Measurements from ENCODE around the gene PDSS1.
"Not testable (repeated sequence)": the region's sequence is repeated elsewhere in the genome, so short reads cannot be mapped to it uniquely, and the experiment has no call there.

The PDSS1 gene

GRCh38 chr10:26739071-26739631 lies 41.6 kb downstream of the PDSS1 start:
- DNase-seq (ENCODE audit: low spot score) = no peak

DNA sequence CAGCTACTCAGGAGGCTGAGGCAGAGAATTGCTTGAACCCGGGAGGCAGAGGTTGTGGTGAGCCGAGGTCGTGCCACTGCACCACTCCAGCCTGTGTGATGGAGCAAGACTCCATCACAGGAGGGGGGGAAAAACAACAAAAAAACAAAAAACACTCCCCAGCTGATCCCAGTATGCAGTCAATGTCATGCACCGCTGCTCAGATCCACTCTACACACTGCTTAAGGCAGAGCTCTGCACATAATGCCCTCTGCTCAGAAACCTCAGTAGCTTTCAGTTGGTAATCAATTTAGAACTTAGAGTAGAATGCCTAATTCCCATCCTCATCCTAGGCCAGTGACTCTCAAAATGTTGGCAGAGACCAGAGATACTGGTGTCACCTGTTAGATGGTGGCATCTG lies 43.9 kb downstream of the PDSS1 start:
- DNase-seq (ENCODE audit: low spot score) = no peak

DNA sequence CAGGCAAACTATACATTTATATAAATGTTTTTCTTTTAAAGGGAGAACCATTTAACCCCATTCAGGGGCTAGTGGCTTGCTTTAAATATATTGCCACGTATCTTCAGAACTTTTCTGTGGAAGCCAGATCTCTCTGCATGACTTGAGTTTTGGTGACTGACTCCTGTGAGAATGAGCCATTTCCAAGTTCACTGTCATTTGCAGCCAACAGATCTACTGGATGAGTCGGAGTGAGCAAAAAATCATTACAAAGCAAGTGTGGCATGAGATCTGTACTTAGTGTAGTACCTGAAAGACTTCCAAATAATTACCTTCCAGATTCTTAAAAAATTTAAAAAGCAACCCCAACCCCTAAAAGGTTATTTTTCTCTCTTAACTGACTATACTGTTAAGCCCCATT lies 45.6 kb downstream of the PDSS1 start:
- no peak for DNase-seq (ENCODE audit: low spot score)

GRCh38 chr10:26743841-26744240 lies 46.3 kb downstream of the PDSS1 start:
- no peak for DNase-seq (ENCODE audit: low spot score)

- DNase-seq (ENCODE audit: low spot score) = no peak
Observed at GRCh38 chr10:26746061-26746460, 48.6 kb downstream of the PDSS1 start.

- DNase-seq (ENCODE audit: low spot score) = no peak
Observed at GRCh38 chr10:26755443-26755903, 58.0 kb downstream of the PDSS1 start.

DNA sequence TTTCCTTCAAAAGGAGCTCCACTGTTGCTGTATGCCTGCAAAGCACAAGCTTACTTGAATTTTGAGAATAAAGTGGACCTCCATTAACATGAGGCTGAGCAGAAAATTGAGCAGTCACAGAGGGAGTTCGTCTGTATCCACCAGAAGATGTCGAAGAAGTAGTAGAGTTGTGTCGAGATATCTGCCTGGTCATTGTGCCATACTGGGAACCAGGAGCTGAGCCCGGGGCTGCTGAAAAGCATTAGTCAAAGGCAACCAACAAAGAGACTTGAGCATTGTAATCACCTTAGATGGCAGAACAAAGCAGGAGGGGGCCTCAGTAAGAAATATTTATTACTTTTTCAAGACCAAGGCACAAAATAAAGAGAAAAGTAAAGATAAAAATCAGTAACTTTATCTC lies 61.5 kb downstream of the PDSS1 start:
- no peak for DNase-seq (ENCODE audit: low spot score)

DNA sequence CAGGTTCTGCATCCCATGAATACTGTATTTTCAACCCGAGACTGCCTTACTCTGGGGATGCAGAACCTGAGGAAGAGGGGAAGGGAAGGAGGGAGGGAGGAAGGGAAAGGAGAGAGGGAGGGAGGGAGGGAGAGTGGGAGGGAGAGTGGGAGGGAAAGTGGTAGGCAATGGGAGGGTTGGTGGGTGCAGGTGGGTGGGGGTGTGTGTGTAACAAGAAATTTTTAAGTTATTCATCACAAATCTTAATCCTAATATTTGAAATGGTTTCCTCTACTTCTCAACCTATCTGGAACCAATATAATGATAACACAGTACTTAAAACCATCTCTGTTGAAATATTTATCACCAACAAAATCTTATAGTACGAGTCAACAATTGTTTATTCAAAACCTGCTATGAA lies 68.0 kb downstream of the PDSS1 start:
- DNase-seq (ENCODE audit: low spot score) = no peak

GRCh38 chr10:26770069-26770468 lies 72.6 kb downstream of the PDSS1 start:
- DNase-seq (ENCODE audit: low spot score) = no peak

GRCh38 chr10:26773633-26774032 lies 76.1 kb downstream of the PDSS1 start:
- DNase-seq (ENCODE audit: low spot score) = no peak

GRCh38 chr10:26776258-26776657 lies 78.8 kb downstream of the PDSS1 start:
- no peak for DNase-seq (ENCODE audit: low spot score)

DNA sequence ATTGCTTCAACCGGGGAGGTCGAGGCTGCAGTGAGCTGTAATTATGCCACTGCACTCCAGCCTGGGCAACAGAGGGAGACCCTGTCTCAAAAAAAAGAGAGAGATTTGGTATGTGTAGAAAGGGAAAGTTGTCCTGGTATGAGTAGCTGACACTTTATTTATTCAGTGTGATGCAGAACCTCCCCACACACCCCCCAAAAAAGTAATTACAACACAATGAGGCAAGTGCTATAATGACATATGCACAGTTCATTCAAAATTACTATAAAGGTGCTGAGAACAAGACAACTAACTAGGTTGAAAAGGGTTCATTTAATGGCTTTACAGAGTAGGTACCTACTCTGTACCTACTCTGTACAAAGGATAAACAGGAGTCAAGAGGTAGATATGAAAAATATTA lies 80.2 kb downstream of the PDSS1 start:
- DNase-seq (ENCODE audit: low spot score) = no peak

DNA sequence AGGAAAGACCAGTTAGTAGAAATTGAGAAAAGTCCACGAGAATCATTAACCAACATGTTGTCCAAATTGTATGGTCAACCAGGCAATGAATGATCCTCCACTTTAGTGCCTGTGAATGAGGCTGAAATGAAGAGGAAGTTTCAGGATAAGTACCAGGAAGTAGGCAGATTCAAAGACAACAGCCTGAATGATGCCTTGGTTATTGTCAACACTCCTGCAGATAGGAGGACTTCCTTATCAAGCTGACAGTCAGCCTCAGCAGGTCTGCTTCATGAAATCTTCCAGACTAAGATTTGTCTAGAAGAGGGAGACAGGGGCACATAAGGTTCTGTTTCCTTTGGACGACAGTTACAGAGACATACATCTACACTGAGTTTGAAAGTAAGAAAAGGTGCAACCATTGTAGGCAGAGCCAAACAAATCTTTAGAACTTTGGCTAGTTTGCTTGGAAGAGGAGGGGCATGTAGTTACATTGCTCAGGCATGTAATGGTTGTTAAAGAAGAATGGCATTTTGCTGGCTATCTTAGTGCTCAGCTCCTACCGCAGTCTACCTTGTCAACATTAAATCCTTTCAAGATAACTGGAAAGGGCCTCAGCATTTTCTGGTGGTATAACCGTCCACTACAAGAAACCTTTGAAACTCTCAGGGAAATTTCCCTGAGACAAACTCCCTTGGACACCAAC lies 81.8 kb downstream of the PDSS1 start:
- no peak for DNase-seq (ENCODE audit: low spot score)

GRCh38 chr10:26780106-26780792 lies 82.7 kb downstream of the PDSS1 start:
- DNase-seq (ENCODE audit: low spot score) = no peak

- no peak for DNase-seq (ENCODE audit: low spot score)
Observed at GRCh38 chr10:26780793-26781601, 83.5 kb downstream of the PDSS1 start.

- no peak for DNase-seq (ENCODE audit: low spot score)
Observed at GRCh38 chr10:26781797-26782196, 84.3 kb downstream of the PDSS1 start.

DNA sequence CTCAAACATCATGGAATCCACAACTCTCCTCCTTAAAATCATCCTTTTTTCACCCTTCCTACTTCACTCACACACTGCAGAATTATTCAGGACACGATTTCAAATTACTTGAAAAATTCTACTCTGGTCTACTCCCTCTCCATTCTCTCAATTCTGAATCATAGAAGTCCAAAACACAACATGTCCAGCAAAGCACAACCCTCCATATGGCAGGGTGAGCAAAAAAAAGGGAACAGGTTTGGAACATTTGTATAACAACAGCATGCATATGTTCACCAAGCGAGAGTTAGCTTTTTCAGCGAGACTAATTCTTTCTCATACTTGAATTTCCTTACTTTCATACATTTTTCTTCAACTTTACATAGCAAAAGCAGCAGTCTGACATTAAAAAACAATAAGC lies 89.9 kb downstream of the PDSS1 start:
- DNase-seq (ENCODE audit: low spot score) = no peak

GRCh38 chr10:26789779-26790178 lies 92.3 kb downstream of the PDSS1 start:
- not testable (repeated sequence) for DNase-seq (ENCODE audit: low spot score)

DNA sequence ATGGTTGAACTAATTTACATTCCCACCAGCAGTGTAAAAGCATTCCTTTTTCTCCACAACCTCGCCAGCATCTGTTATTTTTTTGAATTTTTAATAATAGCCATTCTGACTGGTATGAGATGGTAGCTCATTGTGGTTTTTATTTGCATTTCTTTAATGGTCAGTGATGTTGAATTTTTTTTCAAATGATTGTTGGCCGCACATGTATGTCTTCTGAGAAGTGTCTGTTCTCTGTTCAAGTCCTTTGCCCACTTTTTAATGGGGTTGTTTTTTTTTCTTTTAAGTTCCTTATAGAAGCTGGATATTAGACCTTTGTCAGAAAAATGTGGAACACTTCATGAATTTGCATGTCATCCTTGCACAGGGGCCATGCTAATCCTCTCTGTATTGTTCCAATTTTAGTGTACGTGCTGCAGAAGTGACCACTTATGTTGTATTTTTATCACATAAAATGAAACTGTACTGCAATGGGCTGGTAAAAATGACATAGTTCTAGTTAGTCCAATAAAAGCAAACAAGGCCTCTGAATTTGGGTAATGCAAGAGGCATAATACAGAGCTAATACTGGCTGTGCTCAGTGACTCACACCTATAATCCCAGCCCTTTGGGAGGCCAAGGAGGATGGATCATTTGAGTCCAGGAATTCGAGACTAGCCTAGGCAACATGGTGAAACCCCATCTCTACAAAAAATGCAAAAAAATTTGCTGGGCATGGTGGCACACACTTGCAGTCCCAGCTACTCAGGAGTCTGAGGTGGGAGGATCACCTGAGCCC lies 92.9 kb downstream of the PDSS1 start:
- DNase-seq (ENCODE audit: low spot score) = no peak

GRCh38 chr10:26792758-26793495 lies 95.4 kb downstream of the PDSS1 start:
- DNase-seq (ENCODE audit: low spot score) = peak; percentile 68

All from globus pallidus (tissue), 1 donor.